Brain microvascular endothelial cell (primary cell): ENCODE results near the gene NLN.
"Not testable (repeated sequence)": the region's sequence is repeated elsewhere in the genome, so short reads cannot be mapped to it uniquely, and the experiment has no call there.

ENCODE experiments used
- DNase-seq: peaks from one replicate; pipeline ENCODE4 v3.0.0-alpha.2; 2020
- H3K27ac ChIP-seq: fragments of 250-450 bp; sonication (Bioruptor Pico); 2 replicates; pipeline ENCODE4 v1.5.1; 2020; ENCODE audit warnings: mild to moderate bottlenecking, moderate library complexity
- H3K27me3 ChIP-seq: fragments of 250-450 bp; sonication (Bioruptor Pico); replicated peaks from 2 replicates; pipeline ENCODE4 v1.5.1; 2020; ENCODE audit warnings: mild to moderate bottlenecking
- H3K36me3 ChIP-seq: fragments of 250-450 bp; sonication (Bioruptor Pico); replicated peaks from 2 replicates; pipeline ENCODE4 v1.5.1; 2020; ENCODE audit warnings: mild to moderate bottlenecking
- H3K4me3 ChIP-seq: 2 replicates; pipeline ENCODE4 v1.5.1; 2011; ENCODE audit warnings: low read depth, mild to moderate bottlenecking, control low read depth, low read length, moderate library complexity
- CTCF ChIP-seq: IDR thresholded peaks from 2 replicates; pipeline ENCODE4 v1.5.1; 2011; ENCODE audit warnings: low read depth, mild to moderate bottlenecking, moderate library complexity, low read length, control low read depth, inconsistent platforms; ENCODE audit errors: missing control alignments
- in situ Hi-C: cut with HindIII; loops from 2 replicates; pipeline ENCODE4 v1.10.0; 2017; ENCODE audit warnings: low sequenced_read_pairs, low pct_ligation_motif_present

NLN gene

GRCh38 chr5:65727491-65728156 is 5.6 kb downstream of the NLN start:
- H3K27me3 ChIP-seq, result no peaks in the 10 kb centered on the region
- in situ Hi-C loops, result no loop called here
- no peak for DNase-seq
- no peaks in the 10 kb centered on the region for H3K36me3 ChIP-seq
- no peak overlapping the region for H3K27ac ChIP-seq
- TF ChIP-seq CTCF, result no peak
- H3K4me3 ChIP-seq, result no peak overlapping the region

- H3K27ac ChIP-seq, result no peak overlapping the region
- TF ChIP-seq CTCF, result no peak
- H3K27me3 ChIP-seq, result no peaks in the 10 kb centered on the region
- no peak for DNase-seq
- no peaks in the 10 kb centered on the region for H3K36me3 ChIP-seq
- no peak overlapping the region for H3K4me3 ChIP-seq
- in situ Hi-C loops, result no loop called here
Measured at GRCh38 chr5:65728218-65728617, 6.2 kb downstream of the NLN start.

- in situ Hi-C loops, result no loop called here
- no peak overlapping the region for H3K4me3 ChIP-seq
- no peak for TF ChIP-seq CTCF
- DNase-seq, result no peak
- no peaks in the 10 kb centered on the region for H3K27me3 ChIP-seq
- H3K27ac ChIP-seq, result no peak overlapping the region
- H3K36me3 ChIP-seq, result no peaks in the 10 kb centered on the region
Measured at GRCh38 chr5:65730910-65731309, 8.9 kb downstream of the NLN start.

DNA sequence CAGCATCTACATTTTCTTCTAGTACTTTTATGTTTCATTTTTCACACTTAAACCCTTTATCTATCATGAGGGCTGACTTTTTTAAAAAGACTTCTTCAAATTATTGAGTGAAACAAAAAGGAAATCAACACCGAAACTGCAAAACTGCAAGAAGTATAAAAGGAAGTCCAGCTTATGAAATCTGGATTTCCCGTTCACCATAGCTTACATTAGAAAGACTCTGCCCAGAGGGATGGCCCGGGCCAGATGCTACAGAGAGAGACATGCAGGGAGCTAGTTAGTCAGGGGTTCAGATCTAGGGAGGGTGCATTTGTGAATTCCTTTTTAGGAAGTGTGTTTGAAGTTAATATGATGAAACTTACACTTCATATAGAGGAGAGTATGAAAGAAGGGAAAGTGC is 10.0 kb downstream of the NLN start:
- H3K4me3 ChIP-seq, DNase-seq, in situ Hi-C loops, H3K27ac ChIP-seq, H3K27me3 ChIP-seq, H3K36me3 ChIP-seq: not testable (repeated sequence)

- in situ Hi-C loops, H3K27me3 ChIP-seq, H3K27ac ChIP-seq, H3K36me3 ChIP-seq, DNase-seq, H3K4me3 ChIP-seq: not testable (repeated sequence)
Measured at GRCh38 chr5:65734196-65734775, 12.3 kb downstream of the NLN start.

- Histone ChIP-seq H3K27ac (no peak overlapping the region), H3K27me3 (no peaks in the 10 kb centered on the region), H3K4me3 (no peak overlapping the region), H3K36me3 (no peaks in the 10 kb centered on the region)
- DNase-seq, result no peak
- in situ Hi-C loops, result no loop called here
- TF ChIP-seq CTCF, result no peak
Measured at GRCh38 chr5:65734921-65735320, 12.9 kb downstream of the NLN start.

DNA sequence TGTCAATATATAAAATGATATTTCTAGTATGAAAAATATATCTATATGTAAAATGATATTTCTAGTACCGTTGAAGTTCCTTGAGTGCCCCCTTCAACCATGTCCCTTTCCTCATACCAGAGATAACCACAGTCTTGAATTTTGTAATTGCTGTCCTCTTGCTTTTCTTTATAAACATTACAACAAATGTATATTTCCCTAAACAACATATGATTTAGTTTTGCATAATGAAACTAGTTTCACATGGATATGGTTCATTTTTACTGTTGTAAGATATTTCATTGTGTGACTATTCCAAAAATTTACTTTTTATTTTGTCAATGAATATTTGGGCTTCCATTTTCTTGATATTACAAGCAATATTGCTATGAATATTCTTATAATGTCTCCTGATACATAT is 14.0 kb downstream of the NLN start:
- no peak for DNase-seq
- Histone ChIP-seq H3K27ac (no peak overlapping the region), H3K27me3 (no peaks in the 10 kb centered on the region), H3K36me3 (no peaks in the 10 kb centered on the region), H3K4me3 (no peak overlapping the region)
- no peak for TF ChIP-seq CTCF
- in situ Hi-C loops, result no loop called here
